H9 (cell line): ENCODE measurements around the gene PHYHIPL. TPM values are rescaled to one million over a fixed set of nuclear protein-coding genes. Genes with fewer than 3 reads are reported as not detected.

Experiments used
- DNase-seq: peaks from one replicate; pipeline ENCODE4 v3.0.0-alpha.2; 2017
- H2AFZ ChIP-seq: one replicate; pipeline ENCODE4 v1.6.1; 2013; ENCODE audit warnings: mild to moderate bottlenecking, low read length, control low read depth, moderate library complexity
- H2AK5ac ChIP-seq: 2 replicates; pipeline ENCODE4 v1.6.1; 2013; ENCODE audit warnings: low read length, control low read depth, mixed read lengths; ENCODE audit not compliant: insufficient read length
- H2BK120ac ChIP-seq: one replicate; pipeline ENCODE4 v1.6.1; 2013; ENCODE audit warnings: low read depth, mild to moderate bottlenecking, low read length, control low read depth, inconsistent platforms; ENCODE audit not compliant: poor library complexity, severe bottlenecking
- H2BK12ac ChIP-seq: 2 replicates; pipeline ENCODE4 v1.6.1; 2013; ENCODE audit warnings: low read length, control low read depth, mixed read lengths, low read depth; ENCODE audit not compliant: insufficient read length
- H2BK15ac ChIP-seq: 2 replicates; pipeline ENCODE4 v1.6.1; 2013; ENCODE audit warnings: low read depth, low read length, control low read depth
- H2BK20ac ChIP-seq: one replicate; pipeline ENCODE4 v1.6.1; 2013; ENCODE audit warnings: low read depth, mild to moderate bottlenecking, low read length, control low read depth, inconsistent platforms; ENCODE audit not compliant: poor library complexity, severe bottlenecking
- H2BK5ac ChIP-seq: 2 replicates; pipeline ENCODE4 v1.6.1; 2013; ENCODE audit warnings: low read length, control low read depth, mixed read lengths; ENCODE audit not compliant: insufficient read length
- H3K14ac ChIP-seq: 2 replicates; pipeline ENCODE4 v1.6.1; 2013; ENCODE audit warnings: low read length, control low read depth; ENCODE audit not compliant: insufficient read depth
- H3K18ac ChIP-seq: 2 replicates; pipeline ENCODE4 v1.6.1; 2013; ENCODE audit warnings: low read depth, mild to moderate bottlenecking, mixed read lengths, low read length, control low read depth; ENCODE audit not compliant: insufficient read length
- H3K23ac ChIP-seq: 2 replicates; pipeline ENCODE4 v1.6.1; 2013; ENCODE audit warnings: low read length, control low read depth, mixed read lengths, low read depth; ENCODE audit not compliant: insufficient read length
- H3K23me2 ChIP-seq: 2 replicates; pipeline ENCODE4 v1.6.1; 2013; ENCODE audit warnings: low read depth, mild to moderate bottlenecking, mixed read lengths, low read length, control low read depth; ENCODE audit not compliant: insufficient read length, poor library complexity, severe bottlenecking
- H3K27ac ChIP-seq: 2 replicates; pipeline ENCODE4 v1.5.1; 2013; ENCODE audit warnings: low read length, control low read depth, mixed read lengths, low read depth; ENCODE audit not compliant: insufficient read length
- H3K27me3 ChIP-seq: 2 replicates; pipeline ENCODE4 v1.6.1; 2013; ENCODE audit warnings: low read length, control low read depth, inconsistent platforms; ENCODE audit not compliant: insufficient read depth
- H3K4ac ChIP-seq: 2 replicates; pipeline ENCODE4 v1.6.1; 2013; ENCODE audit warnings: low read depth, mild to moderate bottlenecking, control low read depth, inconsistent platforms, low read length, moderate library complexity
- H3K4me1 ChIP-seq: 2 replicates; pipeline ENCODE4 v1.6.1; 2013; ENCODE audit warnings: low read length, control low read depth, inconsistent platforms; ENCODE audit not compliant: insufficient read depth
- H3K4me2 ChIP-seq: 2 replicates; pipeline ENCODE4 v1.6.1; 2013; ENCODE audit warnings: low read length, control low read depth, mixed read lengths; ENCODE audit not compliant: insufficient read length, insufficient read depth
- H3K56ac ChIP-seq: 2 replicates; pipeline ENCODE4 v1.6.1; 2013; ENCODE audit warnings: low read depth, mild to moderate bottlenecking, mixed read lengths, low read length, control low read depth; ENCODE audit not compliant: insufficient read length
- H3K79me1 ChIP-seq: 2 replicates; pipeline ENCODE4 v1.6.1; 2013; ENCODE audit warnings: low read depth, mild to moderate bottlenecking, moderate library complexity, low read length, control low read depth, inconsistent platforms; ENCODE audit not compliant: insufficient read depth, poor library complexity, severe bottlenecking
- H3K79me2 ChIP-seq: 2 replicates; pipeline ENCODE4 v1.6.1; 2013; ENCODE audit warnings: low read length, control low read depth, inconsistent platforms; ENCODE audit not compliant: insufficient read depth
- H3K9ac ChIP-seq: 2 replicates; pipeline ENCODE4 v1.6.1; 2013; ENCODE audit warnings: low read length, control low read depth, mixed read lengths; ENCODE audit not compliant: insufficient read length; ENCODE audit errors: extremely low read depth
- H3K9me3 ChIP-seq: one replicate; pipeline ENCODE4 v1.6.1; 2013; ENCODE audit warnings: low read depth, low read length, inconsistent platforms; ENCODE audit not compliant: control insufficient read depth
- H3T11ph ChIP-seq: one replicate; pipeline ENCODE4 v1.6.1; 2013; ENCODE audit warnings: mild to moderate bottlenecking, low read length, control low read depth, inconsistent platforms
- H4K20me1 ChIP-seq: one replicate; pipeline ENCODE4 v1.6.1; 2013; ENCODE audit not compliant: control insufficient read depth, insufficient read length, insufficient read depth
- H4K5ac ChIP-seq: 2 replicates; pipeline ENCODE4 v1.6.1; 2013; ENCODE audit warnings: low read depth, mild to moderate bottlenecking, mixed read lengths, low read length, control low read depth; ENCODE audit not compliant: insufficient read length
- H4K8ac ChIP-seq: replicated peaks from 2 replicates; pipeline ENCODE4 v1.6.1; 2013; ENCODE audit warnings: low read length, control low read depth, mixed read lengths, low read depth; ENCODE audit not compliant: insufficient read length
- H4K91ac ChIP-seq: 2 replicates; pipeline ENCODE4 v1.6.1; 2013; ENCODE audit warnings: low read depth, mild to moderate bottlenecking, moderate library complexity, mixed read lengths, low read length, control low read depth; ENCODE audit not compliant: insufficient read length
- H3K27ac Mint-ChIP-seq, 3 experiments: 2 replicates in 2 of 3; 3 replicates in 1 of 3; pipeline ENCODE4 v1.8.0; 2020 to 2021; ENCODE audit warnings: mixed read lengths in 3 of 3, mild to moderate bottlenecking in 1 of 3, moderate library complexity in 1 of 3
- H3K27me3 Mint-ChIP-seq: 2 replicates; pipeline ENCODE4 v1.8.0; 2021; ENCODE audit warnings: low read depth, mild to moderate bottlenecking, moderate library complexity, mixed read lengths
- H3K36me3 Mint-ChIP-seq, 3 experiments: 2 replicates in 2 of 3; 3 replicates in 1 of 3; pipeline ENCODE4 v1.8.0; 2020 to 2021; ENCODE audit warnings: low read depth in 3 of 3, mixed read lengths in 3 of 3; ENCODE audit not compliant: insufficient read depth in 1 of 3
- H3K4me1 Mint-ChIP-seq, 2 experiments: 2 replicates each; pipeline ENCODE4 v1.8.0; 2020; ENCODE audit warnings: mixed read lengths in 2 of 2
- H3K4me3 Mint-ChIP-seq, 2 experiments: 2 replicates in 1 of 2; 3 replicates in 1 of 2; pipeline ENCODE4 v1.8.0; 2020 to 2021; ENCODE audit warnings: mild to moderate bottlenecking in 2 of 2, mixed read lengths in 2 of 2, moderate library complexity in 1 of 2
- H3K9me3 Mint-ChIP-seq, 2 experiments: 2 replicates in 1 of 2; 3 replicates in 1 of 2; pipeline ENCODE4 v1.8.0; 2020; ENCODE audit warnings: mild to moderate bottlenecking in 2 of 2, mixed read lengths in 2 of 2, moderate library complexity in 1 of 2
- WGBS: extraction: QIAGEN DNeasy Blood & Tissue Kit; methylation state at CpG from one replicate; pipeline ENCODE4 v1.1.7; 2013; ENCODE audit warnings: missing lambda C conversion rate, low lambda C conversion rate, mixed read lengths; ENCODE audit not compliant: insufficient read length; ENCODE audit errors: extremely low coverage; 5-methylcytosine and 5-hydroxymethylcytosine counted together
- total RNA-seq: library from RNA; stranded (reverse); gene quantifications from 2 replicates; pipeline ENCODE4 v1.2.1, GENCODE V29; 2021
- TF ChIP-seq, protein P1 (sequence below): fragments of 200-600 bp; sonication (generic); conservative IDR thresholded peaks from 3 replicates; pipeline ENCODE4 v1.8.0; 2021; ENCODE audit warnings: antibody characterized with exemption, mild to moderate bottlenecking

Gene PHYHIPL
- total RNA-seq, 1 experiment from 2014 or later: 0.44 TPM

DNA sequence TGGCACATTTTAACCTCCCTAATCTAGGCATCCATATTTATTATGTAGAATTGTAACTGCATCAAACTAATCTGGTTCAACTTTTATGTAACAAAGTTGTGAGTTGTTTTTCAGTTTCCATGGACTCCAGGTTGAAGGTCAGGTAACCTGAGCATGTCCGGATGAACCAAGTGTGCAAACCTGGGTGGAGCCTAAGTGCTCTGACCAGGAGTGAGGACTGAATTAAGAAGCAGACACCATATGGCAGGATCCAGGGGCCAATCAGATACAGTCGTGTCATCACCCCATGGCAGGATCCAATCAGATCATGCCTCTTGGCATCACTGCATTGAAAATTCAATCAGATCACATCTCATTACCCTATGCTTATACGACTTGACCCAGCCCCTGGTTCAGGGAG lies 41.2 kb upstream of the PHYHIPL start:
- no peak overlapping the region for H3K27ac ChIP-seq

More for the DNA sequence above, 41.2 kb upstream of the PHYHIPL start:
- Histone ChIP-seq H2AFZ (no peak overlapping the region), H3K9me3 (no peaks in the 10 kb centered on the region), H3K18ac (no peak overlapping the region), H3K79me1 (no peaks in the 10 kb centered on the region), H2BK20ac (no peak overlapping the region), H3K23me2 (no peaks in the 10 kb centered on the region), H3K14ac (no peak overlapping the region), H2AK5ac (no peak overlapping the region), H3K79me2 (no peaks in the 10 kb centered on the region), H3K56ac (no peak overlapping the region), H2BK15ac (no peak overlapping the region), H4K91ac (no peak overlapping the region), H3K27me3 (no peaks in the 10 kb centered on the region), H3K23ac (no peak overlapping the region), H3K4ac (no peak overlapping the region), H2BK12ac (no peak overlapping the region), H2BK120ac (no peak overlapping the region), H3K9ac (no peak overlapping the region), H4K8ac (no peak overlapping the region), H3T11ph (no peak overlapping the region), H4K20me1 (no peaks in the 10 kb centered on the region), H3K4me2 (no peak overlapping the region), H3K4me1 (no peaks in the 10 kb centered on the region), H4K5ac (no peak overlapping the region), H2BK5ac (no peak overlapping the region)
- Mint-ChIP-seq H3K27ac (no peak overlapping the region), H3K4me1 (no peaks in the 10 kb centered on the region), H3K36me3 (no peaks in the 10 kb centered on the region), H3K4me3 (no peak overlapping the region), H3K9me3 (no peaks in the 10 kb centered on the region), H3K27me3 (no peaks in the 10 kb centered on the region)
- TF ChIP-seq, protein P1, sequence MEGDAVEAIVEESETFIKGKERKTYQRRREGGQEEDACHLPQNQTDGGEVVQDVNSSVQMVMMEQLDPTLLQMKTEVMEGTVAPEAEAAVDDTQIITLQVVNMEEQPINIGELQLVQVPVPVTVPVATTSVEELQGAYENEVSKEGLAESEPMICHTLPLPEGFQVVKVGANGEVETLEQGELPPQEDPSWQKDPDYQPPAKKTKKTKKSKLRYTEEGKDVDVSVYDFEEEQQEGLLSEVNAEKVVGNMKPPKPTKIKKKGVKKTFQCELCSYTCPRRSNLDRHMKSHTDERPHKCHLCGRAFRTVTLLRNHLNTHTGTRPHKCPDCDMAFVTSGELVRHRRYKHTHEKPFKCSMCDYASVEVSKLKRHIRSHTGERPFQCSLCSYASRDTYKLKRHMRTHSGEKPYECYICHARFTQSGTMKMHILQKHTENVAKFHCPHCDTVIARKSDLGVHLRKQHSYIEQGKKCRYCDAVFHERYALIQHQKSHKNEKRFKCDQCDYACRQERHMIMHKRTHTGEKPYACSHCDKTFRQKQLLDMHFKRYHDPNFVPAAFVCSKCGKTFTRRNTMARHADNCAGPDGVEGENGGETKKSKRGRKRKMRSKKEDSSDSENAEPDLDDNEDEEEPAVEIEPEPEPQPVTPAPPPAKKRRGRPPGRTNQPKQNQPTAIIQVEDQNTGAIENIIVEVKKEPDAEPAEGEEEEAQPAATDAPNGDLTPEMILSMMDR: no peak
- WGBS: no CpG with 5 or more reads among the region's 3 CpGs
- DNase-seq: no peak
